T-helper 1 cell (primary cell): Measurements from ENCODE around the gene TJP2.

Experiments used
- DNase-seq, 5 donors: peaks; one replicate each; pipeline ENCODE4 v3.0.0-alpha.2; 2012 to 2020
- total RNA-seq, 4 donors: gene quantifications; one replicate each; lab custom pipeline; 2026; lab: John Stamatoyannopoulos, UW

Gene TJP2
- total RNA-seq, result 0.80 to 2.7 (median 1.3) reads per million in 4 donors

DNA sequence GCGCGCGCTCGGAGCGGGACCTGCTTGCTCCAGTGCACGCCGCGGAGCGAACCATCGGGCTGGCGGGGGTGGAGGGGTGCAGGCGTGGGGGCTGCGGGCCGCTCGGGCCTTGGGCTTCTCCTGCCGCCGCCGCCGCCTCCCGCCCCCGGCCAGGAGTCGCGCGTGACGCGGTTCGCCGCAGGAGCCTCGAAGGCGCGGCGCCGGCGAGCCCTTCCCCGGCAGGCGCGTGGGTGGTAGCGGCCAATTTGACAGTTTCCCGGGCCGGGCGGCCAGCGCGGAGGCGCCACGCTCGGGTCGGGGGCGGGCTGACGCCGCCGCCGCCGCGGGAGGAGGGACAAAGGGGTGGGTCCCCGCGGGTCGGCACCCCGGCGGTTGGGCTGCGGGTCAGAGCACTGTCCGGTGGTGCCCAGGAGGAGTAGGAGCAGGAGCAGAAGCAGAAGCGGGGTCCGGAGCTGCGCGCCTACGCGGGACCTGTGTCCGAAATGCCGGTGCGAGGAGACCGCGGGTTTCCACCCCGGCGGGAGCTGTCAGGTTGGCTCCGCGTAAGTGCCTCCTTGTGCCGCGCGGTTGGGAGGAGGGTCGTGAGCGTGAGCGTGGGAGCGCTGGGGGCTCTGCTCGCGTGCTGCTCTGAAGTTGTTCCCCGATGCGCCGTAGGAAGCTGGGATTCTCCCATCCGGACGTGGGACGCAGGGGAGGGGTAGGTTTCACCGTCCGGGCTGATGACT, at the start of gene TJP2:
Gene TJP2 (plus strand): TSS at position 387 of the 725 bp plus-strand sequence. CDS start 96 bp downstream, at position 483.
- peak in 4 of 5 donors; percentile 13 to 68 (median 16) for DNase-seq

DNA sequence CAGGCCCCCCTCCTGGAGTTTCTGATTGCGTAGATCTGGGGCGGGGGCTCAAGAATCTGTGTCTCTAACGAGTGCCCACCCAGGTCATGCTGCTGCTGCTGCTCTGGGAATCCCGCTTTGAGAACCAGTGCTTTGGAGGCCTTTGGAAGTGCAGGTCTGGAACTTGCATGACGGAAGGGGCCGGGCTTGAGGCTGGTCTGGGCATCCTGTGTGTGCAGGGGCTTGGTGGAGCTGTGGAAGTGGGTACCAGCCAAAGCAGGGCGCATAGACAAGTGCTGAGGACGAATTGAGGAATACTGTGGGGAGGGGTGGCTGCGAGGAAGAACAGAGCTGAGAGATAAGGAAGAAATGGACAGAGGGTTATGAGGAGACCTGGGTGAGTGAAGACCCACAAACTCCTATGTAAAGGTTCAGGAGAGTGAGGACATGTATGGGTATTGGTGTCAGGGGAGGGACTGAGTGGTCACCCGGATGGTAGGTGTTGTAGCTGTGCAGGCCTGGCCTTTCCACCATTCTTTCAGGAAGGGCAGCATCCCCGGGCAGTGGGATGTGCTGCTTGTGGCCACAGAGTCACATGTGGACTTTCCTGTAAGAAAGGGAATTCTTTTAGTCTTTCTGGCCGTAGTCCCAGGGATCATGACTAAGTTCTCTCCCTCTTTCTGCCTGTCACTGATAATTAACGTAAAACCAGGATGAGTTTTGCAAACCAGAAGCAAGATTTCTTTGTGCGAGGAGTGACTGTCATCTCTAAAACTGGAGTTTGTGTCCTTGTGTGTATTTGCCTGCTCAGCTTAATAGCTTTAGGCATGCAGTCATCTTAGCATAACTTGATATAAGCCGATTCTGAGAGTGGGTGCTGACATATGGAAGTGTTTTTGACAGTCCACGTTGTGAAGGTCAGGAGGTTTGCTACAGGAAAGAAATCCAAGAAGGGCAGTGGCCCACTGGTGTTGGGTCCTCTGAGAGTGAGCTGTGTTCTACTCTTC, 43.3 kb upstream of the TJP2 start:
- no peak for DNase-seq

DNA sequence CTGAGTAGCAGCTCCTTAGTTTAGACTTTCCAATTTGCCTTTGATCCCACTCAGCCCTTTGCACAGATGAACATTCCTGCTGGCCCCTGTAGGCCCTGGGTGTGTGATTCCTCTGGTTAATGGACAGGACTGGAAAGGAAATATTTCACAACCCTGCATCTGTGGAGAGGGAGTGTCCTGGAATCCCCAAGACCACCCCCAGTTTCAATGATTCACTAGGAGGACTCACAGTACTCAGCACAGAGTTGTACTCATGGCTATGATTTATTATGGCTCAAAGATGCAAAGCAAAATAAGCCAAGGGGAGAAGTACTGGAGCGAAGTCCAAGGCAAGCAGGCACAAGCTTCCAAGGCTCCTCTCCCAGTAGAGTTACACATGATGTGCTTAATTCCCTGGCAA, 42.4 kb upstream of the TJP2 start:
- no peak for DNase-seq

GRCh38 chr9:69132361-69132760, 41.7 kb upstream of the TJP2 start:
- no peak for DNase-seq

DNA sequence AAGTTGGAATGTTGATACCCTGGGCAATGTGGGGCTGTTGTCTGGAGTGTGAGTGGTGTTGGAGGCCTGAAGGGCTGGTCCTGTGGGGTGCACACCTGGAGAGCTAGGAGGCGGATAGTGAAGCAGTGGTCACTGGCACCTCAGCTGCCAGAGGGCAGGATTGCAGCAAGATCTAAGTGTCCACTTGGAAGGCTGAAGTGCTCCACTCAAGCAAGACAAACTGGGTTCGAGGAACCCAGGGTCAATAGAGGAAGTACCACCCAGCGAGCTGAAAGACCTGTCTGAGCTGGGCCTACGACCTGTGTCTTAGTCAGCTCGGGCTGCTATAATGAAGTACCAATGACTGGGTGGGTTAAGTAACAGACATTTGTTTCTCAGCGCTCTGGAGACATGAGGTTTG, 39.7 kb upstream of the TJP2 start:
- DNase-seq, result no peak

GRCh38 chr9:69136185-69136584, 37.9 kb upstream of the TJP2 start:
- DNase-seq, result no peak

GRCh38 chr9:69136779-69137178, 37.3 kb upstream of the TJP2 start:
- no peak for DNase-seq

DNA sequence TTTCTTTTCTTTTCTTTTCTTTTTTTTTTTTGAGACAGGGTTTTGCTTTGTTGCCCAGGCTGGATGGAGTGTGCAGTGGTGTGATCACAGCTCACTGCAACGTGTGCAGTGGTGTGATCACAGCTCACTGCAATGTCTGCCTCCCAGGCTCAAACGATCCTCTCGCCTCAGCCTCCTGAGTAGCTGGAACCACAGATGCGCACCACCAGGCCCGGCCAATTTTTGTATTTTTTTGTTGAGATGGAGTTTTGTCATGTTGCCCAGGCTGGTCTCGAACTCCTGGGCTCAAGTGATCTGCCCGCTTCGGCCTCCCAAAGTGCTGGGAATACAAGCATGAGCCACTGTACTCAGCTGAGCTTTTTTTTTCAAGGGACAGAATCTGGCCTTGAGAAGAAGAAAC, 36.8 kb upstream of the TJP2 start:
- no peak for DNase-seq

DNA sequence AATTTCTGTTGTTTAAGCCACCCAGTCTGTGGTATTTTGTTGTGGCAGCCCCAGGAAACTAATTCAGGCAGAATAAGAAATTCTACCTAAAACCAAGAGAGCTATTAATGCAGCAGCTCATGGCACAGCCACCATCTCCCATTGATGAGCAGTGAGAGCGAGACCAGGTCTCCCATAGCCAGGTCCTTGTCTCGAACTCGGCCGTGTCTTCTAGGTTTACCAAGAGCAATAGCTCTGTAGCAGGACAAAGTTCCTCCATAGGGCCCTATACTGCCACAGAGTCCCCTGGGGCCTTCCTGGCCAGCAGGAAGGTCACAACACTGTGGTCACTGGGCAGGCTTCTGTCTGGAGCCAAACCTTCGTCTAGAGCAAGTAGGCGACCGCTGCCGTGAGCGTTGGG, 34.5 kb upstream of the TJP2 start:
- no peak for DNase-seq

- no peak for DNase-seq
These were observed 33.8 kb upstream of the TJP2 start for GRCh38 chr9:69140123-69140735.

GRCh38 chr9:69141851-69142250, 32.2 kb upstream of the TJP2 start:
- DNase-seq, result no peak

GRCh38 chr9:69143291-69143690, 30.8 kb upstream of the TJP2 start:
- DNase-seq, result no peak

- DNase-seq, result no peak
These were observed 28.8 kb upstream of the TJP2 start for GRCh38 chr9:69145144-69145715.

DNA sequence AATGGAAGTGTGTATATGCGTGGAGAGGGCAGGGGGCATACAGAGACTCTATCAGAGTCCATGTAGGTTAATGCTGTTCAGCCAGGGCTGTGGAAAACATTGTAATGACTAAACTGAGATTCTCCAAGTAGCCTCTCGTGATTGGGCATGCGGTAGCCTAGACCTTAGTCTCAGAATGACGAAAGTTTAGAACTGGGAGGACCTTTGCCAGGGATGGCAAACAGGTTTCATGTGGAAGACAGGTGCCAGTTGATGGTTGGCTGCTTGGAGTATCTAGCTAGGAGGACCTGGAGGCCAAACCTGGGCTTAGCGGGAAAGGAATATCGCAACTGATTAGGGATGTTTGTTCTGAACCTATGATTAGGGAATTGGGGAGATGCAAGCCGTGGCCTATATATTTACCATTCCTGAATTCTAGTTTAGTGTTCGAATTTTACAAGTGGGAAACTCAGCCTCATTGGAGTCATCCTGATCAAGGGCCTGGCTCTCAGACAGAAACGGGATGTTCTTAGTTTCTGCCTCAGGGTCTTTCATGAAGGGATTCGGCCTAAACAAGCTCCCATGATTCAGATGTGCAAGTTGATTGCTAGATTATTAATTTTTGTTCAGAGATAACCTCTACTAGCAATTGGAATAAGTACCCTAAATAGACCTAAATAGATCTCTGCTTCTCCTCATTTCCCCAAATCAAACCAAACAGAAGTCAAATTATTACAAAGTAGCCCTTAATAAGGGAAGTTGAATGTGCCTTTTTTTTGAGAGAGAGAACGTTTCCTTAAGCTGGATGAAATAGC, 26.8 kb upstream of the TJP2 start:
- no peak for DNase-seq

DNA sequence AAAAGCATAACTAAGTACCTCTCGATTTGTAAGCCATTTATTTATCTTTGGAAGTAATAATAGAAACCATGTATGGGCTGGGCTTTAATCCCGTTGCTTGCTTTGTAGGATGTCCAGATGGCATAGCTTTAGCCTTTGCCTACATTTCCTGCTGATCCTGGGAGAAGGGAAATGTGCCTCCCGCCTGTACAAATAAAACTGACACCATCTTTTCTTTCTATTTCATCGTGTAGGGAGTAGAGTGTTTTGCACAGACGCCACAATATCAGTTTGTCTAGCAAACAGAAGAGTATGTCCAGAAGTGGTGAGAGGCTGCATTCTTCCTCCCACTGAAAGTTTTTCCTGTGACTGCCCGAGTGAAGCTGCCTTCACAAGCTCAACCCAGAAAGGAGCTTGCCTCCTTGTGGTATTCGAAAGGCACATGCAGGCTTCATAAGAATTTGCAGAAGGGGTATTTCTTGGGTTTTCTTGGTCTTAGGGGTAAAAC, 24.7 kb upstream of the TJP2 start:
- no peak for DNase-seq

- no peak for DNase-seq
These were observed 22.6 kb upstream of the TJP2 start for GRCh38 chr9:69151506-69151905.

GRCh38 chr9:69153707-69154521, 20.2 kb upstream of the TJP2 start:
- no peak for DNase-seq

DNA sequence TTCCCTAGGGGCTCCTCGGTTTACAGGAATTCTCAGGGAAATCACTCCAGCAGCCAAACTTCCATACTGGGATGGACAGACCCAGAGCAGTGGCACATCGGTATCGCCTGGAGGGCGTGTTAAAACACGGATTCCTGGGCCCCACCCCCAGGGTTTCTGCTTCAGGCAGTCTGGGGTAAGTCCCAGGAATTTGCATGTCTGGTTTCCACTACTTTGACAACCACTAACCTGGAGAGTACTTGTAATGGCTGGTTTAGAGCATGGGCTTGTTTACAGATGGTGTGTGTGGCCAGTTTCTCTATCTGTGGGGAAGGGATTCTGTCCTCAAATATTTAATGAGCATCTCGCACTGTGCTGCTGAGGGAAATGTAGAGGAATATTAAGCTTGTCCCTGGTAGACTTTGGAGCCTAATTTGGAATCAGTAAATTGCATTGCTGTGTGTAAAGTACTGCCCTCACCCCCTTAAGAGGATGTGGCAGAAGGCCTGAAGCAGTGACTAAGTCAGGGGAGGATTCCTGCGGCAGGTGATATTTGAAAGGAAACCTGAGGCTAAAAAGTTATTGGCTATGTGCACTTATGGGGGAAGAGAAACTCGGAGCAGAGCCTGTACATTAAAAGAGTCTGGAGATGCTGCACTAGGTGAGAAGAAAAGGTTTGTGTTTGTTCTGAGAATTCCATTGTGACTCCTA, 18.6 kb upstream of the TJP2 start:
- DNase-seq, result no peak

DNA sequence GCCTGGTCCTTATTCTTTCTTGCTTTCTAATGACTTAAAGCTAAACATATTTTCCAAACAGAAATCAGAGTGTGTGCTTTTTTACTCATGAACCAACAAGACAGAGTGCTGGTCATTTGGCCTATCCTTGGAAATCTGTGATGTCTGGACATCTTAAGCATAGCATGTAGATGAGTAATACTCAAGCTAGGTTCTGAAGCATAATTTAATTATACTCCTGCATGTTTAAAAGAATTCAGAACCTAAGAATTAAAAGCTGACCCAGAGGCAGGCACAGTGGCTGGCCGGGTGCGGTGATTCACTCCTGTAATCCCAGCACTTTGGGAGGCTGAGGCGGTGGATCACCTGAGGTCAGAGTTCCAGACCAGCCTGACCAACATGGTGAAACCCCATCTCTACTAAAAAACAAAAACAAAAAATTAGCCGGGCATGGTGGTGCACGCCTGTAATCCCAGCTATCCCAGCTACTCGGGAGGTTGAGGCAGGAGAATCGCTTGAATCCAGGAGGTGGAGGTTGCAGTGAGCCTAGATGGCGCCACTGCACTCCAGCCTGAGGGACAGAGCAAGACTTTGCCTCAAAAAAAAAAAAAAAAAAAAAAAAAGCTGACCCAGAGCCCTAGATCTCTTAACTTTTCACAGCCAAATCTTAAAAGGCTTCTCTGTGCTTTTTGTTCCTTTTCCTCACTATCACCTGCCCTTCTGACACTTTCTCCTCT, 16.2 kb upstream of the TJP2 start:
- no peak for DNase-seq

- no peak for DNase-seq
These were observed 15.6 kb upstream of the TJP2 start for GRCh38 chr9:69158471-69158870.
